ENCODE results near the gene DUSP1. TPM values are rescaled to one million over a fixed set of nuclear protein-coding genes. Genes with fewer than 3 reads are reported as not detected.

DUSP1 gene
- total and polyA plus RNA-seq, 2 donors from 2014 or later: 172 to 298 TPM

DNA sequence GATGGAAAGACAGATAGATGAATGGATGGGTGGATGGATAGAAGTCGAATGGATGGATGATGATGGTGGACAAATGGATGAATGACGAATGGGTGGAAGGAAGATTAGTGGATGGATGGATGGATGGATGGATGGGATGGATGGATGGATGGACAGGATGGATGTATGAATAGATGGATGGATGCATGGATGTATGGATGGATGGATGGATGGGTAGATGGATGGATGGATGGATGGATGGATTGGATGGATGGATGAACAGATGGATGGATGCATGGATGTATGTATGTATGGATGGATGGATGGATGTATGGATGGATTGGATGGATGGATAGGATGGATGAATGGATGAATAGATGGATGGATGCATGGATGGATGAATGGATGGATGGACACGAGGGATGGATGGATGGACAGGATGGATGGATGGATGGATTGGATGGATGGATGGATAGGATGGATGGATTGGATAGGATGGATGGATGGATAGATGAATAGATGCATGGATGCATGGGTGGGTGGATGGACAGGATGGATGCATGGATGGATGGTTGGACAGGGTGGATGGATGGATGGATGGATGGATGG, 52.4 kb downstream of the DUSP1 start:
- intact Hi-C loops (cut with DNase I): no loop called here
- Histone ChIP-seq H3K9ac (ENCODE audit: low read length in 3 of 3) (no peak overlapping the region), H3K36me3 (ENCODE audit: control insufficient read depth in 2 of 3, insufficient read depth in 3 of 3, low read length in 3 of 3) (no peaks in the 10 kb centered on the region), H3K9me3 (ENCODE audit: control insufficient read depth in 2 of 3, insufficient read depth in 1 of 3, low read length in 3 of 3) (no peaks in the 10 kb centered on the region), H3K27me3 (ENCODE audit: control insufficient read depth, insufficient read depth, low read length) (no peaks in the 10 kb centered on the region), H3K27ac (ENCODE audit: low read depth in 2 of 2, low read length in 2 of 2) (no peak overlapping the region), H3K4me1 (ENCODE audit: control insufficient read depth in 2 of 3, insufficient read depth in 2 of 3, low read depth in 1 of 3, low read length in 3 of 3) (peaks cover 0 to 38% (median 30%) of the 10 kb centered on the region in 3 donors), H3K4me3 (ENCODE audit: low read length in 3 of 3) (no peak overlapping the region)
- FAIRE-seq (no peak), DNase-seq (no peak)
- TF ChIP-seq, protein P1, sequence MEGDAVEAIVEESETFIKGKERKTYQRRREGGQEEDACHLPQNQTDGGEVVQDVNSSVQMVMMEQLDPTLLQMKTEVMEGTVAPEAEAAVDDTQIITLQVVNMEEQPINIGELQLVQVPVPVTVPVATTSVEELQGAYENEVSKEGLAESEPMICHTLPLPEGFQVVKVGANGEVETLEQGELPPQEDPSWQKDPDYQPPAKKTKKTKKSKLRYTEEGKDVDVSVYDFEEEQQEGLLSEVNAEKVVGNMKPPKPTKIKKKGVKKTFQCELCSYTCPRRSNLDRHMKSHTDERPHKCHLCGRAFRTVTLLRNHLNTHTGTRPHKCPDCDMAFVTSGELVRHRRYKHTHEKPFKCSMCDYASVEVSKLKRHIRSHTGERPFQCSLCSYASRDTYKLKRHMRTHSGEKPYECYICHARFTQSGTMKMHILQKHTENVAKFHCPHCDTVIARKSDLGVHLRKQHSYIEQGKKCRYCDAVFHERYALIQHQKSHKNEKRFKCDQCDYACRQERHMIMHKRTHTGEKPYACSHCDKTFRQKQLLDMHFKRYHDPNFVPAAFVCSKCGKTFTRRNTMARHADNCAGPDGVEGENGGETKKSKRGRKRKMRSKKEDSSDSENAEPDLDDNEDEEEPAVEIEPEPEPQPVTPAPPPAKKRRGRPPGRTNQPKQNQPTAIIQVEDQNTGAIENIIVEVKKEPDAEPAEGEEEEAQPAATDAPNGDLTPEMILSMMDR (IDR thresholded peaks at IDR 0.05; ENCODE audit: borderline replicate concordance, extremely low read depth, insufficient read depth): no peak

Other genes with a start within 250 kb of the DUSP1 start
- 42.6 TPM for gene NEURL1B, start 129.9 kb downstream of the DUSP1 start, total RNA-seq
- gene NEURL1B, start 129.9 kb downstream of the DUSP1 start, polyA plus RNA-seq (ENCODE audit: insufficient read depth, low read depth, low replicate concordance): 5.4 TPM
- 183 TPM for gene ERGIC1, start 63.1 kb upstream of the DUSP1 start, total RNA-seq
- gene ERGIC1, start 63.1 kb upstream of the DUSP1 start, polyA plus RNA-seq (ENCODE audit: insufficient read depth, low read depth, low replicate concordance): 88.0 TPM
- gene RPL26L1, start 188.2 kb upstream of the DUSP1 start, total RNA-seq: 30.9 TPM
- 80.7 TPM for gene RPL26L1, start 188.2 kb upstream of the DUSP1 start, polyA plus RNA-seq (ENCODE audit: insufficient read depth, low read depth, low replicate concordance)
- gene ATP6V0E1, start 212.6 kb upstream of the DUSP1 start, total RNA-seq: 352 TPM
- 804 TPM for gene ATP6V0E1, start 212.6 kb upstream of the DUSP1 start, polyA plus RNA-seq (ENCODE audit: insufficient read depth, low read depth, low replicate concordance)